SK-N-SH treated with all-trans-retinoic acid at 6 μM for 48 hours (cell line): ENCODE results near the gene GRIK5.

Experiments used
- ATAC-seq: fragments of 200-7000 bp; cut with Tn5 transposase; 3 replicates; pipeline ENCODE4 v1.9.1; 2020; ENCODE audit warnings: mild to moderate bottlenecking, moderate library complexity
- ARNTL ChIP-seq: fragments of 450-650 bp; formaldehyde crosslinking; IDR thresholded peaks from 2 replicates; pipeline ENCODE4 v1.5.0; 2020; ENCODE audit warnings: low read depth, mild to moderate bottlenecking, moderate library complexity, borderline replicate concordance
- BACH2 ChIP-seq: fragments of 250-450 bp; sonication (Bioruptor Pico); IDR thresholded peaks from 2 replicates; pipeline ENCODE4 v1.9.0; 2021; ENCODE audit warnings: mild to moderate bottlenecking, borderline replicate concordance
- CREB5 ChIP-seq: fragments of 250-450 bp; sonication (Bioruptor Pico); IDR thresholded peaks from 2 replicates; pipeline ENCODE4 v1.5.1; 2020; ENCODE audit warnings: low read depth, mild to moderate bottlenecking, moderate library complexity
- CSDC2 ChIP-seq: fragments of 250-450 bp; sonication (Bioruptor Pico); IDR thresholded peaks from 2 replicates; pipeline ENCODE4 v1.5.0; 2020; ENCODE audit warnings: mild to moderate bottlenecking, moderate library complexity
- ESRRG ChIP-seq: fragments of 250-450 bp; sonication (Bioruptor Pico); IDR thresholded peaks from 2 replicates; pipeline ENCODE4 v1.6.1; 2021; ENCODE audit warnings: mild to moderate bottlenecking
- GLIS3 ChIP-seq: fragments of 250-450 bp; sonication (Bioruptor Pico); IDR thresholded peaks from 2 replicates; pipeline ENCODE4 v1.5.0; 2020; ENCODE audit warnings: mild to moderate bottlenecking, moderate library complexity
- ISL1 ChIP-seq: fragments of 250-450 bp; sonication (Bioruptor Pico); IDR thresholded peaks from 2 replicates; pipeline ENCODE4 v2.1.2; 2022; ENCODE audit warnings: mild to moderate bottlenecking, moderate library complexity
- OSR1 ChIP-seq: fragments of 250-450 bp; sonication (Bioruptor Pico); IDR thresholded peaks from 2 replicates; pipeline ENCODE4 v1.8.0; 2022; ENCODE audit warnings: moderate library complexity, mild to moderate bottlenecking, inconsistent platforms
- PATZ1 ChIP-seq: fragments of 250-450 bp; sonication (Bioruptor Pico); IDR thresholded peaks from 2 replicates; pipeline ENCODE4 v1.8.0; 2020; ENCODE audit warnings: mild to moderate bottlenecking, moderate library complexity, borderline replicate concordance
- POU6F1 ChIP-seq: fragments of 250-450 bp; sonication (Bioruptor Pico); IDR thresholded peaks from 2 replicates; pipeline ENCODE4 v1.8.0; 2021; ENCODE audit warnings: low read depth, mild to moderate bottlenecking, moderate library complexity, borderline replicate concordance
- PPARA ChIP-seq: fragments of 250-450 bp; sonication (Bioruptor Pico); IDR thresholded peaks from 2 replicates; pipeline ENCODE4 v1.5.0; 2020; ENCODE audit warnings: mild to moderate bottlenecking, borderline replicate concordance
- RARB ChIP-seq: fragments of 250-450 bp; sonication (Bioruptor Pico); IDR thresholded peaks from 2 replicates; pipeline ENCODE4 v1.8.0; 2021; ENCODE audit warnings: mild to moderate bottlenecking, moderate library complexity
- TOX ChIP-seq: fragments of 250-450 bp; sonication (Bioruptor Pico); IDR thresholded peaks from 2 replicates; pipeline ENCODE4 v1.8.0; 2021; ENCODE audit warnings: mild to moderate bottlenecking, moderate library complexity, borderline replicate concordance
- TSHZ2 ChIP-seq: fragments of 250-450 bp; sonication (Bioruptor Pico); IDR thresholded peaks from 2 replicates; pipeline ENCODE4 v1.5.0; 2020; ENCODE audit warnings: mild to moderate bottlenecking, moderate library complexity
- ZC3H10 ChIP-seq: fragments of 250-450 bp; sonication (Bioruptor Pico); IDR thresholded peaks from 2 replicates; pipeline ENCODE4 v1.5.1; 2021; ENCODE audit warnings: mild to moderate bottlenecking, moderate library complexity
- ZFP3 ChIP-seq: fragments of 250-450 bp; sonication (Bioruptor Pico); IDR thresholded peaks from 2 replicates; pipeline ENCODE4 v1.5.0; 2020; ENCODE audit warnings: mild to moderate bottlenecking, moderate library complexity
- ZFP30 ChIP-seq: fragments of 450-650 bp; formaldehyde crosslinking; IDR thresholded peaks from 2 replicates; pipeline ENCODE4 v1.5.0; 2022; ENCODE audit warnings: mild to moderate bottlenecking, moderate library complexity
- ZNF565 ChIP-seq: fragments of 450-650 bp; formaldehyde crosslinking; conservative IDR thresholded peaks from 2 replicates; pipeline ENCODE4 v1.5.0; 2020; ENCODE audit warnings: low read depth, mild to moderate bottlenecking, moderate library complexity
- ZNF70 ChIP-seq: fragments of 450-650 bp; formaldehyde crosslinking; IDR thresholded peaks from 2 replicates; pipeline ENCODE4 v1.5.0; 2020; ENCODE audit warnings: mild to moderate bottlenecking, moderate library complexity
- ZNF8 ChIP-seq: fragments of 450-650 bp; formaldehyde crosslinking; IDR thresholded peaks from 2 replicates; pipeline ENCODE4 v1.5.0; 2020; ENCODE audit warnings: mild to moderate bottlenecking, moderate library complexity
- TF ChIP-seq, protein P1 (sequence below): fragments of 250-450 bp; sonication (Bioruptor Pico); IDR thresholded peaks from 2 replicates; pipeline ENCODE4 v1.5.1; 2021; ENCODE audit warnings: mild to moderate bottlenecking, moderate library complexity

Gene GRIK5

GRCh38 chr19:42032431-42032830, 37.6 kb downstream of the GRIK5 start:
- ATAC-seq = no peak
- TF ChIP-seq CREB5 (no peak), POU6F1 (no peak), GLIS3 (CRISPR knock-in tag) (no peak), ZFP30 (CRISPR knock-in tag) (no peak), PATZ1 (CRISPR knock-in tag) (no peak), ZNF70 (CRISPR knock-in tag) (no peak), ARNTL (CRISPR knock-in tag) (no peak), CSDC2 (no peak), ZNF565 (CRISPR knock-in tag) (no peak), TOX (CRISPR knock-in tag) (no peak), ZC3H10 (no peak), ISL1 (CRISPR knock-in tag) (no peak), ESRRG (CRISPR knock-in tag) (no peak), PPARA (CRISPR knock-in tag) (no peak), OSR1 (CRISPR knock-in tag) (no peak), ZNF8 (CRISPR knock-in tag) (no peak), RARB (CRISPR knock-in tag) (no peak), ZFP3 (CRISPR knock-in tag) (no peak), TSHZ2 (no peak), BACH2 (no peak)

- no peak for ATAC-seq
- TF ChIP-seq PATZ1 (CRISPR knock-in tag) (no peak), TOX (CRISPR knock-in tag) (no peak), ARNTL (CRISPR knock-in tag) (no peak), ZFP3 (CRISPR knock-in tag) (no peak), POU6F1 (no peak), ESRRG (CRISPR knock-in tag) (no peak), ZFP30 (CRISPR knock-in tag) (no peak), GLIS3 (CRISPR knock-in tag) (no peak), PPARA (CRISPR knock-in tag) (no peak), CREB5 (no peak), ISL1 (CRISPR knock-in tag) (no peak)
- TF ChIP-seq, protein P1, sequence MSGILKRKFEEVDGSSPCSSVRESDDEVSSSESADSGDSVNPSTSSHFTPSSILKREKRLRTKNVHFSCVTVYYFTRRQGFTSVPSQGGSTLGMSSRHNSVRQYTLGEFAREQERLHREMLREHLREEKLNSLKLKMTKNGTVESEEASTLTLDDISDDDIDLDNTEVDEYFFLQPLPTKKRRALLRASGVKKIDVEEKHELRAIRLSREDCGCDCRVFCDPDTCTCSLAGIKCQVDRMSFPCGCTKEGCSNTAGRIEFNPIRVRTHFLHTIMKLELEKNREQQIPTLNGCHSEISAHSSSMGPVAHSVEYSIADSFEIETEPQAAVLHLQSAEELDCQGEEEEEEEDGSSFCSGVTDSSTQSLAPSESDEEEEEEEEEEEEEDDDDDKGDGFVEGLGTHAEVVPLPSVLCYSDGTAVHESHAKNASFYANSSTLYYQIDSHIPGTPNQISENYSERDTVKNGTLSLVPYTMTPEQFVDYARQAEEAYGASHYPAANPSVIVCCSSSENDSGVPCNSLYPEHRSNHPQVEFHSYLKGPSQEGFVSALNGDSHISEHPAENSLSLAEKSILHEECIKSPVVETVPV (CRISPR knock-in tag) = no peak
These were observed 39.2 kb downstream of the GRIK5 start for GRCh38 chr19:42030645-42031440.
